SK-MEL-5 (cell line): ENCODE results near the gene ZNF407. TPM values are rescaled to one million over a fixed set of nuclear protein-coding genes. Genes with fewer than 3 reads are reported as not detected.

Source experiments
- DNase-seq: peaks from one replicate; pipeline ENCODE4 v3.0.0-alpha.2; 2016; ENCODE audit warnings: low read depth, low spot score
- in situ Hi-C: cut with HindIII; loops from 2 replicates; pipeline ENCODE4 v1.10.0; 2016; ENCODE audit warnings: low sequenced_read_pairs, high pct_unique_total_duplicates, low pct_unique_long_range_greater_than_20kb
- total RNA-seq: library from RNA; depleted of rRNA; stranded (reverse); fragments of >200 nt; shearing (Covaris generic); gene quantifications from 2 replicates; pipeline ENCODE4 v1.2.3, GENCODE V29; 2014

Gene ZNF407
- total RNA-seq, 1 experiment from 2014 or later = 9.1 TPM

DNA sequence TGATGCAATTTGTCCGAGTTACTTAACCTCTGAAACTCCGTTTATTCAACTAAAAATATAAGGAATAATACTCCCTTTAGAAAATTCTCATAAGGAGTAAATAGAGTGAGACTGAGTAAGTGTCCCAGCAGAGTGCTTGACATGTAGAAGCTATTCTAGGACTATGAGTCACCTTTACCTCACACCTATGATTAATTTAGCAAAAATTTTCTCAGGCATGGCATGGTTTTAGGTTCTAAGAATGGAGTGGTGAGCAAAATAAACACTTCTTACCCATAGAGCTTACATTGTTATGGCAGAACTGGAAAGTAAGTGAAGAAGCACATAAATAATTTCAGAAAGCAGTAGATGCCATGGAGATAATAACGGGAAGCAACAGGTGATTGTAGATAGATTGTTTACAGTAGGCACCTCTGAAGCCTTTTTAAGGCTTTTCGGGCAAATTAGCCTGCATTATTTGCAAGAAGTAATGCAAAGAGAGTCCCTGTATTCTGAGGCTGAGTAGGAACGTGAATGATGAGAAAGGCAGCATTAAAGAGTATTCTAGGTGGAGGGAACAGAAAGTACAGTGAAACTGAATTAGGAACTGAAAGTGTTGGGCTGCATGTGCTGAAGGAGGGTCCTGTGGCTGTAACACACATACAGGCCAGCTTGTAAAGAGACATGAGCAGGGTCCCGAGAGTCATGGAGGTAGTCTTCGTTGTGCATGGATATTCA, 209.2 kb downstream of the ZNF407 start:
- no peak for DNase-seq
- in situ Hi-C loops = no loop called here

DNA sequence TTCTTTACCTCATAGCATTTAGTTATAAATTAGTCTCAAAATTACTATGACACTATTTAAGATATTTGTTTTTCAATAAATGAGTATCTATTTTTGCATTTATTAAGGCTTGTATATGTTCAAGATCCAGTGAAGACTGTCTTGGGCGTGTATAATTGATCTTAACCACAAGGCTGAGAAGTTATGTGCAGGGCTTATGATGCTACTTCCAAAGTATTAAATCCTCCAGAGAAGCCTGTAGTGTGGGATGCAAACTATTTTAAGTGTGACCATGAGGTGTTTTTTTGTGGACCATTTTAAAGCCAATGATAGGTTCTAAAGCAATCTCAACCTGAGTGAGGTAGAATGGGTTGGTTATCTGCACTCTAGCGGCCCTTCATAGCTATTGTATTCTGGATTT, 219.9 kb downstream of the ZNF407 start:
- no peak for DNase-seq
- in situ Hi-C loops = no loop called here

DNA sequence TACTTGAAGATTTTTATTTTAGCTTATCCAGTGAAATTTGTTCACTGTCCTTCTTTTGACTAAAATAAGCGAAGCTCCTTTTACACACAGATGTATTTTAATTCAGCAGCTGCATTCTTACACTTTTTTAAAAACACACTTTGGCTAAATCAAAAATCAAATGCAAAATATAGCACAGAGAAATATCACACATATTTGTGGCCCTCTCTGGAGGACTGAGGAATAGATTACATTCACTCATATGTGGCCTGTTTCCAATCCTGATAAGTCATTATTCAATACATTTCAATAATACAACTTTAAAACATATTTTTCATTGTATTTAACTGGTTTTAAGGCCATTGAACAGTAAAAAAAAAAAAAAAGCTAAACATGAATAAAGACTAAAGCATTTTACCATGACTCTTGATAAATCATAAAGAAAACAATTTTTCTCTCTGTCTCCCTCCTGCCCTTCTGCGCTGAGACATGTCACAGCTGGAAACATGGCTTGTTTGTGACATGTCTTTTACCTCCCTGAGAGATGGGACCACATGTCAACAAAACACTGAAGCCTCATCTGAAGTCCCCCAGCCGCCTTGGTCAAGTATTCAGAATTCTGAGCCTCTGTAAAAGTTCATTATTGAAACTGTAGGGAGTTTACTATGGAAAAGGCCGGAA, 221.0 kb downstream of the ZNF407 start:
- in situ Hi-C loops = no loop called here
- DNase-seq = no peak

DNA sequence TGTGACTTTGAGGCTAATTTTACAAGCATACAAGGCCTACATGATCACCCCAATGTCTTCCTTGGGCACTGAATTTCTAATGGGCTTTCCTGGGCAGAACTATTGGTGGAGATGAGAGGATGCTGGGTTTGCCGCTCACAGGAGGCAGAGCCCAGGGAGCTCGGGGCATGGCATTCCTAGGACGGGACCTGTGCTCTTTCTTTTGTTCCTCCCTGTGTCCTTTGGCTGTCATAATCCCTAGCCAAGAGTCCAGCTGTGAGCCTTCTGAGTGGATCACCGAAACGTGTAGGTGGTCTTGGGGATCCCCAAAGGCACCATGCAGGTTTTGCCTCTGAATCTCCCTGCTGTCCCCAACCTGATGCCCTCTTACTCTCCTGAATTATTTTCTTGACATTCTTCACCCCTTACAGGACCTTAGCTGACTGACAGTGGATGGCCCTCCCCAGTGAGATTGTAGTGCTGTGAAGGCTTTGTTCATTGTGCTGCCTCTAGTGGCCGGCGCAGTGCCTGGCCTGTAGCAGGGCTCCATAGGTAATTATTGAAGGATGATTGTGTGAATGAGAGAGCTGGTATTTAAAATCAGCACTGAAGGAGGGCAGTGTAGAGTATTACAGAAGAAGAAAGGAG, 221.9 kb downstream of the ZNF407 start:
- DNase-seq = peak; percentile 75
- in situ Hi-C loops = no loop called here

DNA sequence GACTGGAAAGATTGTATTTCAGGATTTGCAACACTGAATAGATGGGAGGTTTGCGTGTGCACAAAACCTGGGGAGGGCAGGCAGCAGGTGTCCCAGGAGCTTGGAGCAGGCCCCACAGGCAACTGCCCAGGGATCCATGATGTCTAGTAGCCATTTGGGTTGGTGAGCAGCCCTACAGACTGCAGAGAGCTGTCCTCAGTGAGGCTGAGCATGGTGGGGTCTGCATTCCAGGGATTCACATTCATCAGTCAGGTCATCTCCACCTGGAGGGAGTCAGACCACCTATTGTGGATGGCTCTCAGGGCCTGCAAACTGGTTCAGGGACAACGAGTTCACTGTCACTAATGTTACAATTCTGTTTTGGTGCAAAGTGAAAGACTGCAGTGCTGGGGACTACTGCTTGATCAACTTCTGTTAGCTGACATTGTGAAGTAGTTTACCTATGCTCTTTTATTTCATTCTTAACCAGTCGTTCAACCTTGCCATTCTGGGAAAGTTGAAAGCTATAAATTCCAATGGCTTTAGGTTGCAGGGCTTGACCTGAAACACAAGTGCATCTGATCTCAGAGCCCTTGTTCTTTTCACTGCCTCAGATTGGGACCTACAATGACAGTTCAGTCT, 222.6 kb downstream of the ZNF407 start:
- DNase-seq = no peak
- in situ Hi-C loops = no loop called here

DNA sequence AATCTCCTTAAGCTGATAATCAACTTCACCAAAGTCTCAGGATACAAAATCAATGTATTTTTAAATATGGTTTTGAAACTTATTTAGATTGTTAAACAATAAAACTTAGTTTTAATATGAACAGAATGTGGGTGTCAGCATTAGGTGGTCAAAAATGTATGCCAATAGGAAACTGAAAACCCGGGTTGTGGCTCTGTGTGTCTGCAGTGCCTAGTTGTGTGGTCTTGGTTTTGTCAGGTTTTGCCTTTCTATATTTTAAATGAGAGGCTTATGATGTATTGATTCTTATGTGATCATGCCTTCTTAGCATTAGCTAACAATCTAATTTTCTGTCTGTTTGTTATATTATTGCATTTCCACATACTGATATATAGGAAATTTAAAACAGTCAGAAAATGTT, 227.8 kb downstream of the ZNF407 start:
- no peak for DNase-seq
- in situ Hi-C loops = no loop called here

DNA sequence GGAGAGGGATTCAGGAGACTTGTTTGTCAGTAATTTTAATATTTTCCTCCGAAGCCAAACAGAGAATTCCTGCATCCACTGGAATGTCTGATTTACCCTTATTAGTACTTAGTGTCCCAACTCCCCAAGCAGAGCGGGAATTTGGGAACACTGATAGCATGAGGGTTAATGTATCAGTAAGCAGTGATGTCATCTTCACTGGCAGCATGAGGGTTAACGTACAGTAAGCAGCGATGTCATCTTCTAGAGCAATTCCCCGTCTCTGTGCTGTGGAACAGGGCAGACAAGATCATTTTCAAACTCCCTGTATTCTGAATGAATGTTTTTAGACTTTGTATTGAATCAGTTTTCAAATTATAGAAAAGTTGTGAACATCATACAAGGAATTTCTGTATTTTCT, 228.9 kb downstream of the ZNF407 start:
- no peak for DNase-seq
- in situ Hi-C loops = no loop called here

DNA sequence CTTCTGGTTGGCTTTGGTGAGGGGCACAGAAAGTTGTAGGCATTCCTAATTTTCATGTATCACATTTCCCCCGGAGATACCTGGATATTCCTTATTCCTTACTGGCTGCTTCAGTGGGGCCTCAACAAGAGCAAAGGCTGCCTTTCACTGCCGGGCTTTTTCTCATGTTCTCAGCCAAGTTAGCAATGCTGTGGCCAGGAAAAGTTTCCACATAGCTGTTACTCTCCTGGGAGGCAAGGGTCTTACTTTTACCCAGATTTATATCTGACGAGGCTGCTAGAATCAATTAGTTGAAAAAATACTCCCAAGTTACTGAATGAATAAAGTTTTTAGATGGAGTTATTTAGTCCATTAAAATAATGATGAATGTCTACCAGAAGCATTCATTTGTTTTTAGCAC, 230.5 kb downstream of the ZNF407 start:
- in situ Hi-C loops = no loop called here
- no peak for DNase-seq

DNA sequence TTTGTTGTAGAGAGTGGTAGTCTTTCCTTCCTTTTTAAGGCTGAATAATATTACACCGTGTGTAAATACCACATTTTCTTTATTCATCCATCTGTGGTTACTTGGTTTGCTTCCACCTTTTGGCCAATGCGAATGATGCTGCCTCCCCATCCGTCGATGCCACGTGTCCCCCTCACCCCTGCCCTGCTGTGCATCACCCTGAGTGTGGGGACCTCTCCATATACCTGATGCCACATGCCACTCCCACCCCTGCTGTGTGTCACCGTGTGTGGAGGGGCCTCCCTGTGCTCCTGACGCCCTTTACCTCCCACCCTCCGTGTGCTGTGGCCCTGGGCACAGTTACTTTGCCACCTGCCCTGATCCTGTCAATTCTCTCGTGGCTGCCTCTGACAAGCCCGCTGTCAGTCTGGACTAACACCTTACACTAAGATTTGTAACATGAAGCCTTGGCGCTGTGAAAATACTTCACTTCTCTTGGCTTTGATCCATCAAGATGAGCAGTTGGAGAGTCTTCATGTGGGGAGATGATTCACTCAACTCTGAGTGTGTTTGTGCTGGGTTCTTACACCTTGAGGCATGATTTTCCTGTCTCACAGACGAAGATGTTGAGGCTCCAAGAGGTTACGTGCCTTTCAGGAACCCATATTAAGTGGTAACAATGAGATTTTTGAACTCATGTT, 234.0 kb downstream of the ZNF407 start:
- no peak for DNase-seq
- in situ Hi-C loops = no loop called here

DNA sequence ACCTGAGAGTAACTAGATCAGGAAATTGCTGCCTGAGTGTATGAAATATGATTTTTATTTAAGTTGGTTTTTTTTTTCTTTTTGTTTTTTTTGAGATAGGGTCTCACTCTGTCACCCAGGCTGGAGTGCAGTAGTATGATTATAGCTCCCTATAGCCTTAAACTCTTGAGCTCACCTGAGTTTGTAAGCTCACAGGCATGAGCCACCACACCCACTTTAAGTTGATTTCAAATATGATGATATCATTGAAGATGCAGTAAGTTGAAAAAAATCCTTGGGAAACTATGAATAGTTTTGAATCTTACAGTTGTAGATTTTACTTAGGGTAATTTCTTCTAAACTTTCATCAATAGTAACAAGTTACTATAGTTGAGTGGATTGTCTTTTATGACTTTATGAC, 234.7 kb downstream of the ZNF407 start:
- DNase-seq = no peak
- in situ Hi-C loops = no loop called here

DNA sequence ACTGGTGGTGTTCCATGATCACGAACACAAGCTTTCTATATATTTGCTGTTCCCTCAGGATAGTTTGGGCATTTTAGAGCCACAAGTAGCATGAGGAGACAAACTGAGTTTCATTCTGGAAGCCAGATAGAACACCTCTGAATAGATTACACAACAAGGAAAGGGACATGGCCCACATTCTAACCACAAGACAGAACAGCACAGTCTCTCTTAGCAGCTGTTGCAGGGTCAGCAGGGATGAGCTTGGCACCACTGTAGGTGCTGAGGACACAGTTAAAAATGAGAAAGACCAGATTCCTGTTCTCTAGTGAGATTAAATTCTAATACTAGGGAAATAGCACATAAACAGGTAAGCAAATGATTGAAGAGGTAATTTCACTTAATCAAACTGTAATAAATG, 235.3 kb downstream of the ZNF407 start:
- in situ Hi-C loops = no loop called here
- DNase-seq = no peak

DNA sequence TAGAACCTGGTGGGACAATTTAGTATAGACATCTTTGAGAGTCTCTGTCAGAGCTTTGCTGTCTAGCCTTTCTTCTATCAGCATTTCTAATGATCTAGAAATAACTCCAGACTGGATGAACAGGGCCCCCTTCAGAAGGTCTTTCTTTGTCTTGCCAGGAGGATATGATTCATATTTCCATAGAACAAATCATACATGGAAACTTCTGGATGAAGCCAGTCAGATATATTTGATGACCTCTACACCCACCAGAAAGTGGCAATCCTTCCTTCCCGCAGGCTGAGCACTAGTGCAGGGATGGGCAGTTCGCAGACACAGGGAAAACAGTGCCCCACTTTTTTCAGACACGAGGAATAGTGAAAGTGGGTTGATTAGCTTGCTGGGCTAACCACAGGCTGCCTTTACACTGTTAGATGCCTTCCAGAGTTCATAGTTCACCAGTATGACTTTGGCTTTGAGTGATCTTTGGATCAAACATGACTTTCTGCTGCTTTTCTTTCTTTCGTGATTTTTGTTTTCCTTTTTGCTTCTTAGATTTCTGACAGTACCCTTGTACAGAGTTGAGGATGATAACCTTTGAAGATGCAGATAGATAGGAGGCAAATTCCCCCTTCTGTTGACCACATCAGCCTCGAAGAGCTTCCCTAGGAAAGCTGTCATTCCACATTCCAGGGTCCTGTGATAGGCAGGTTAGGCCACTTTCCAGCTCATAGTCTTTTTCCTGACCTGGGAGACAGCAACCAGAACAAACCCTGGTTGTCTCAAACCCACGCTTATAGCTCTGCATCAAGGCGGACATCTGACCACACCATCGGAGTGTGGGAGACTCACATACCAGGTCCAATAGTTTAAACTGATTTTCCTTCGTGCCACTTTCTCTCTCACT, 237.0 kb downstream of the ZNF407 start:
- in situ Hi-C loops = no loop called here
- DNase-seq = no peak

DNA sequence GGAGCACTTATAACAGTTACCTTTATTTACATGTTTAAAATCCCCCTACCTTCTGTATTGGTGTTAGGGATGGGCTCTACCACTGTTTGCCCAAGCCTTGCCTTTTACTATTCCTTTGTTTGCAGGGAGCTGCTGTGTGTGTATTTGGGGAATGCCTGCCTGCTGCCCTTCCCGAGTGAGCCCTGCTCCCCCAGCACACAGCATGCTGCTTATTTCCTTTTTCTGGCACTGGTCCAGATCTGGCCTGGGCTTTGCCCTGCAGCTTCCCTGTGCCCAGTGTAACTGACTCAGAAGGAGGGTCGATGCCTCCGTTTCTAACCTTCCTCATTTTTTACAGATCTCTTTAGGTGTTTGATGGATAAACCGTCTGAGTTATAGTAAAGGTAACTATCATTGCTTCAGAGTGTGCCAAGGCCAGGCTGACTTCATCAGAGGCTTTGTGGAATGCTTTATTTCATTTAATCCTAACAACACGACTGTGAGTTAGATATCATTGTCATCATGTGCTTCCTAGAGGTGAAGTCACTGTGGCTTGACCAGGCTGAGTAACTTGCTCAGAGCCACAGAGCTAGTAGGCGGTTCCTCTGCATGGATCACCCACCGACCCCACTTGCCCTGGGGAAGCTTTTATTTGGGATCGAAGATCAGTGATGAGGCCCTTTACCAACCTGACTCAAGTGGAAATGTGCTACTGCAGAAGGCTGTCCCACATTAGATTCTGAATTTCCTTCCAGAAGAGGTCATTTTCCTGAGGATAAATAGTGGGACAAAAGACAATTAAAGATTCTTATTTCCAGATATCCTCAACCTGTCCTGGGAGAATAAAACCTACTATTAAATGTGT, 238.8 kb downstream of the ZNF407 start:
- DNase-seq = no peak
- in situ Hi-C loops = no loop called here

DNA sequence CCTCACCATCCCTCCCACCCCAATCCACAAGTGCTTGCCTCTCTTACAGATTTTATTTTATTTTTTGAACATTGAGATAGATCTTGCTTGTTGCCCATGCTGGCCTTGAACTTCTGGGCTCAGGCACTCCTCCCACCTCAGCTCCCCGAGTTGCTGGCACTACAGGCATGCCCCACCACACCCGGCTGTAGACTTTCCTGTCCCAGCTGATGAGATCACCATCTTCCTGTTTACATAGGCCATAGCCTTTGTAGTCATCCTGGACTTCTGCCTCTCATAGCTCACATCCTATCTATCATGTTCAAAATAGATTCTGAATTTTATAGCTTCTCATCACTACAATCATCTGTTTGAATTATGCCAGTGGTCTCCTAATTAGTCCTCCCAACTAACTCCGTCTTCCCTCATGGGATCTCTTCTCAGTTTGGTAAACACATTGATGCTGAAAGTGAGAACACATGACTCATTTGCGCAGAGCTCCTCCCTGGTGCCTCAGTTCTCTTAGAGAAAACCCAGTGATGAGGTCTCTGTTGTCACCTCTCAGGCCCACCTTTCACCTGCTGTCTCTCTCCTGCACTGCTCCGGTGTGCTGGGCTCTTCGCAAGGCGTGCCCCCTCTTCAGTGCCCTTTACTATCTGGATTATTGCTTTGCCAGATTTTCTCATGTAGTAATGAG, 243.0 kb downstream of the ZNF407 start:
- in situ Hi-C loops = no loop called here

DNA sequence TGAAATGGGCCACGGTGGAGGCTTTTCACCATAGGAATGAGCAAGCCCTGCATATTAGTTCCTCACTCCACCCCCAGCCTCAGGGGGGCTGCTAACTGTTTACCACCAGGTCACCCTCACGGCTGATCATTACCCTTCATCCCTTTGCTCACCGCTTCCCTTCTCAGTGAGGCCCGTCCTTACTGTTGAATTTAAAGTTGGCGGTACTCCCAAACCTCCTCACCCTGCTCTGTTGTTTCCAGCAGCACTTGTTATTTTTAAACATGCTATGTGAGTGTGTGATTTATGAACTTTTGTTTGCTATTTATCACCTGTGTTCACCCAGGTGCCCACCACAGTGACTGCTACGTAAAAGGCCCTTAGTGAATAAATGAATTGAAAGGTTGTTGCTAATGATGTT, 243.6 kb downstream of the ZNF407 start:
- in situ Hi-C loops = no loop called here
- DNase-seq = no peak

More for the DNA sequence above, 243.0 kb downstream of the ZNF407 start:
- DNase-seq = no peak

DNA sequence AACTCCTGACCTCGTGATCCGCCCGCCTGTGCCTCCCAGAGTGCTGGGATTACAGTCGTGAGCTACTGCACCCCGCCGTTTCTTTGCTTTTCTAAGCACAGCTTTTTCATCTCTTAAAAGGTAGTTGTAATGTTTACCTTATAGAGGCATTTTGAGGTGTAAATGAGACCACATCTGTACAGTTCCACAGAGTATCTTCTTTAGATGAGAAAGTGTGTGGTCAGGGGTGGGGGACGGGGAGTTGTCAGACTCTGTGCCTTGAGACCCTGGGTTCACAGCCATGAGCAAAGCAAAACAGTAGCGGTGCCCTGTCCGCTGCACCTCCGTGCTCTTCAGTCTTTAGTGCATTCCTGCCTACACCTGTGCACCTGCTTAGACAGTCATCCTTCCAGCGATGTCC, 251.6 kb downstream of the ZNF407 start:
- no peak for DNase-seq
- in situ Hi-C loops = no loop called here
